AG04450 (cell line): ENCODE measurements around the gene LYAR. TPM values are rescaled to one million over a fixed set of nuclear protein-coding genes. Genes with fewer than 3 reads are reported as not detected.

Experiments
- CTCF ChIA-PET: fragments of 300-600, 350-600 bp; formaldehyde crosslinking; extraction: SDS; loops from one replicate; lab custom pipeline; 2022; ENCODE audit warnings: antibody characterized with exemption, inconsistent platforms; lab: Charles Lee
- POLR2A ChIA-PET: fragments of 350-600 bp; formaldehyde crosslinking; extraction: SDS; loops from one replicate; lab custom pipeline; 2021; ENCODE audit warnings: antibody characterized with exemption, inconsistent platforms; lab: Yijun Ruan, JAX
- DNase-seq: peaks from one replicate; pipeline ENCODE4 v3.0.0-alpha.2; 2011; ENCODE audit warnings: low read depth, low spot score
- H3K27ac ChIP-seq: one replicate; pipeline ENCODE4 v1.5.1; 2012; ENCODE audit warnings: low read depth, low read length, control low read depth
- H3K27me3 ChIP-seq: one replicate; pipeline ENCODE4 v1.6.0; 2012; ENCODE audit warnings: low read length; ENCODE audit not compliant: control insufficient read depth, insufficient read depth
- H3K4me3 ChIP-seq: 2 replicates; pipeline ENCODE4 v1.5.1; 2011; ENCODE audit warnings: mild to moderate bottlenecking, low read depth, low read length, control low read depth
- H3K9me3 ChIP-seq: 2 replicates; pipeline ENCODE4 v1.5.1; 2012; ENCODE audit warnings: low read length; ENCODE audit not compliant: control insufficient read depth, insufficient read depth
- CTCF ChIP-seq: IDR thresholded peaks from 2 replicates; pipeline ENCODE4 v1.5.1; 2011; ENCODE audit warnings: low read depth, low read length, control low read depth, inconsistent platforms
- polyA plus RNA-seq: library from polyadenylated mRNA; depleted of rRNA; stranded (reverse); fragments of >200 nt; gene quantifications from 2 replicates; pipeline ENCODE4 v1.2.3, GENCODE V29; 2011

The LYAR gene
- polyA plus RNA-seq, 1 experiment, result 7.8 TPM

- ChIA-PET POLR2A (no interaction called here), CTCF (interaction anchor here (2.0 kb wide), 1 partner anchor 17 kb away, joined by 5 read pairs; no protein-coding TSS in a partner anchor)
- H3K4me3 ChIP-seq, result no peak overlapping the region
- no peaks in the 10 kb centered on the region for H3K9me3 ChIP-seq
- no peaks in the 10 kb centered on the region for H3K27me3 ChIP-seq
- no peak for DNase-seq
- no peak overlapping the region for H3K27ac ChIP-seq
- no peak for TF ChIP-seq CTCF
Observed at GRCh38 chr4:4317496-4318232, 27.7 kb upstream of the LYAR start.

GRCh38 chr4:4316150-4316495 is 26.2 kb upstream of the LYAR start:
- Histone ChIP-seq H3K4me3 (no peak overlapping the region), H3K27ac (no peak overlapping the region), H3K27me3 (no peaks in the 10 kb centered on the region), H3K9me3 (no peaks in the 10 kb centered on the region)
- ChIA-PET CTCF (no interaction called here), POLR2A (no interaction called here)
- no peak for TF ChIP-seq CTCF
- no peak for DNase-seq

GRCh38 chr4:4315461-4316149 is 25.7 kb upstream of the LYAR start:
- ChIA-PET POLR2A (no interaction called here), CTCF (no interaction called here)
- TF ChIP-seq CTCF, result no peak
- Histone ChIP-seq H3K27ac (no peak overlapping the region), H3K4me3 (no peak overlapping the region), H3K9me3 (no peaks in the 10 kb centered on the region), H3K27me3 (no peaks in the 10 kb centered on the region)
- no peak for DNase-seq

GRCh38 chr4:4311193-4311592 is 21.2 kb upstream of the LYAR start:
- ChIA-PET CTCF (no interaction called here), POLR2A (no interaction called here)
- H3K9me3 ChIP-seq, result no peaks in the 10 kb centered on the region
- TF ChIP-seq CTCF, result no peak
- no peak overlapping the region for H3K4me3 ChIP-seq
- H3K27ac ChIP-seq, result no peak overlapping the region
- no peak for DNase-seq
- no peaks in the 10 kb centered on the region for H3K27me3 ChIP-seq

- Histone ChIP-seq H3K4me3 (no peak overlapping the region), H3K27me3 (no peaks in the 10 kb centered on the region), H3K9me3 (no peaks in the 10 kb centered on the region), H3K27ac (no peak overlapping the region)
- POLR2A ChIA-PET, result no interaction called here
- CTCF ChIA-PET, result interaction anchor here (1.1 kb wide), 1 partner anchor 24 kb away, joined by 4 read pairs; no protein-coding TSS in a partner anchor
- no peak for TF ChIP-seq CTCF
- DNase-seq, result no peak
Observed at GRCh38 chr4:4308800-4309441, 19.0 kb upstream of the LYAR start.
